ENCODE data around the gene TTLL5. TPM values are rescaled to one million over a fixed set of nuclear protein-coding genes. Genes with fewer than 3 reads are reported as not detected.

TTLL5 gene
- total and polyA plus RNA-seq, 9 of the 15 experiments (the other 6 are each of a cell fraction or from before 2014, with no cell fraction given), result 4.1 to 18.9 (median 12.6) TPM

DNA sequence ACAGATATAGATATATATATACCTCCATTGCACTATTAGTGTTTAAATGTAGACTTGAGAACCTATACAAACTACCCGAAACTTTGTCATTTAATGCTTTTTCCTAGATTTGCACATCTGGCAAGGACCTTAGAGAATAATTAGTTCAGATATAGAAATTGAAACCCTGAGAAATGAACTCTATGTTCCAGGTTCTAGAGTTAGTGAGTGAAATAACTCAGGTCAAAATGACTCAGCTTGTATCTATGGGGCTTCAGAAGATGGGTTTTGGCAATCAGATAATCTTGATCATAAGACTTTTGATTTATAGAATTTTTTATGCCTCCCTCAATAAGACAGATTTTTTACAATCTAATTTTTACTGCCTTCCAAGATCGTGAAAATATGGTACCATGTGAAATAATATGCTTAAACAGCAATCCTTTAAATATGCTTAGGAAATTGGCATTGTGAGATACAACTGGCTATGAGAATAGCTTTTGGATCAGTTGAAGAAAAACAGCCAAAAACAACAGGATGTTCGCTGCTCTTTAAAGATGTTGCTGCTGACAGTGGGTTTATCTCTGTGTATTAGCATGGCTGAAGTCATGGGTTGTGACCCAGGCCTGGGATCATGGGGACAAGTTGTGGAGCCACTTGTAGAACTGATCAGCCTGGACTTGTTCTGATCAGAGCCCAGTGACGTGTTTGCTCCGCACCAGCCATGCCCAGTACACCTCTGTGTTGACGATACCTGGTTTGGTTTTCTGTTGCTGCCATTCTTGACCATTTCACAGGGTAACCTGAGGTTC, 63.6 kb downstream of the TTLL5 start:
- no peak for TF ChIP-seq ZNF24 (IDR thresholded peaks at IDR 0.05)
- no peak for TF ChIP-seq PTRF (tag; IDR thresholded peaks at IDR 0.05)
- no peak for TF ChIP-seq MYNN (IDR thresholded peaks at IDR 0.05)
- no peak for TF ChIP-seq MYNN (CRISPR knock-in tag; IDR thresholded peaks at IDR 0.05)
- TF ChIP-seq SPI1 (IDR thresholded peaks at IDR 0.05; ENCODE audit: borderline replicate concordance, low read depth, low read length), result no peak
- no peak for TF ChIP-seq GATAD2B (IDR thresholded peaks at IDR 0.05; ENCODE audit: borderline replicate concordance)
- TF ChIP-seq NR2C1 (IDR thresholded peaks at IDR 0.05), result no peak
- no peak for TF ChIP-seq NR2C1 (tag; IDR thresholded peaks at IDR 0.05)
- TF ChIP-seq, protein P1, sequence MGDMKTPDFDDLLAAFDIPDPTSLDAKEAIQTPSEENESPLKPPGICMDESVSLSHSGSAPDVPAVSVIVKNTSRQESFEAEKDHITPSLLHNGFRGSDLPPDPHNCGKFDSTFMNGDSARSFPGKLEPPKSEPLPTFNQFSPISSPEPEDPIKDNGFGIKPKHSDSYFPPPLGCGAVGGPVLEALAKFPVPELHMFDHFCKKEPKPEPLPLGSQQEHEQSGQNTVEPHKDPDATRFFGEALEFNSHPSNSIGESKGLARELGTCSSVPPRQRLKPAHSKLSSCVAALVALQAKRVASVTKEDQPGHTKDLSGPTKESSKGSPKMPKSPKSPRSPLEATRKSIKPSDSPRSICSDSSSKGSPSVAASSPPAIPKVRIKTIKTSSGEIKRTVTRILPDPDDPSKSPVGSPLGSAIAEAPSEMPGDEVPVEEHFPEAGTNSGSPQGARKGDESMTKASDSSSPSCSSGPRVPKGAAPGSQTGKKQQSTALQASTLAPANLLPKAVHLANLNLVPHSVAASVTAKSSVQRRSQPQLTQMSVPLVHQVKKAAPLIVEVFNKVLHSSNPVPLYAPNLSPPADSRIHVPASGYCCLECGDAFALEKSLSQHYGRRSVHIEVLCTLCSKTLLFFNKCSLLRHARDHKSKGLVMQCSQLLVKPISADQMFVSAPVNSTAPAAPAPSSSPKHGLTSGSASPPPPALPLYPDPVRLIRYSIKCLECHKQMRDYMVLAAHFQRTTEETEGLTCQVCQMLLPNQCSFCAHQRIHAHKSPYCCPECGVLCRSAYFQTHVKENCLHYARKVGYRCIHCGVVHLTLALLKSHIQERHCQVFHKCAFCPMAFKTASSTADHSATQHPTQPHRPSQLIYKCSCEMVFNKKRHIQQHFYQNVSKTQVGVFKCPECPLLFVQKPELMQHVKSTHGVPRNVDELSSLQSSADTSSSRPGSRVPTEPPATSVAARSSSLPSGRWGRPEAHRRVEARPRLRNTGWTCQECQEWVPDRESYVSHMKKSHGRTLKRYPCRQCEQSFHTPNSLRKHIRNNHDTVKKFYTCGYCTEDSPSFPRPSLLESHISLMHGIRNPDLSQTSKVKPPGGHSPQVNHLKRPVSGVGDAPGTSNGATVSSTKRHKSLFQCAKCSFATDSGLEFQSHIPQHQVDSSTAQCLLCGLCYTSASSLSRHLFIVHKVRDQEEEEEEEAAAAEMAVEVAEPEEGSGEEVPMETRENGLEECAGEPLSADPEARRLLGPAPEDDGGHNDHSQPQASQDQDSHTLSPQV (IDR thresholded peaks at IDR 0.05), result no peak
- no peak for TF ChIP-seq EP400 (IDR thresholded peaks at IDR 0.05)
- TF ChIP-seq BRCA1 (IDR thresholded peaks at IDR 0.05), result no peak
- TF ChIP-seq BRCA1 (CRISPR knock-in tag; IDR thresholded peaks at IDR 0.05), result no peak
- no peak for TF ChIP-seq RFX5 (IDR thresholded peaks at IDR 0.05; ENCODE audit: low read depth, low read length)
- Histone ChIP-seq H2AFZ (ENCODE audit: low read depth, low read length) (no peak overlapping the region), H3K9ac (ENCODE audit: insufficient read depth in 1 of 2, low read depth in 2 of 2, low read length in 2 of 2) (no peak overlapping the region), H3K9me3 (replicated peaks; ENCODE audit: control insufficient read depth, insufficient read depth, low read depth, low read length) (no peaks in the 10 kb centered on the region), H3K36me3 (ENCODE audit: control insufficient read depth, insufficient read depth, low read length) (peaks cover 10% of the 10 kb centered on the region; the same call in 2 of the 3 replicates), H3K9me1 (ENCODE audit: control insufficient read depth, insufficient read depth, low read length) (no peaks in the 10 kb centered on the region), H4K20me1 (replicated peaks; ENCODE audit: control insufficient read depth, insufficient read depth, low read length) (no peaks in the 10 kb centered on the region), H3K4me3 (no peak overlapping the region), H3K27me3 (ENCODE audit: control insufficient read depth in 2 of 2, insufficient read depth in 2 of 2, low read length in 2 of 2) (no peaks in the 10 kb centered on the region), H3K4me2 (ENCODE audit: insufficient read depth, low read length) (no peak overlapping the region), H3K4me1 (replicated peaks in 1 of 2; ENCODE audit: control insufficient read depth in 2 of 2, insufficient read depth in 2 of 2, low read length in 2 of 2) (no peaks in the 10 kb centered on the region), H3K79me2 (ENCODE audit: control insufficient read depth, insufficient read depth, low read length) (no peaks in the 10 kb centered on the region), H3K27ac (ENCODE audit: extremely low read depth, low read depth, low read length) (no peak overlapping the region)
- FAIRE-seq (no peak), ATAC-seq (no peak), DNase-seq (ENCODE audit: extremely low read depth in 1 of 4, low spot score in 3 of 4) (no peak)
- intact Hi-C loops (cut with micrococcal nuclease) (no loop called here), in situ Hi-C loops (cut with MboI) (loop anchor here (25.0 kb wide), 1 partner anchor 663 kb away; the partner anchor contains the start of gene ESRRB)
- CTCF ChIA-PET (ENCODE audit: low intra/inter-chr PET ratio), result no interaction called here
- no TSS peak for BruUV-seq (replicated peaks)
- WGBS (ENCODE audit: insufficient coverage, low coverage, missing lambda C conversion rate), result 75% methylated on average over 6 of the region's 6 CpGs
- POLR2A ChIA-PET, result no interaction called here
